Lower leg skin (tissue), 4 donors: ENCODE measurements around the gene MRPL54. TPM values are rescaled to one million over a fixed set of nuclear protein-coding genes. Genes with fewer than 3 reads are reported as not detected.

Experiments used
- DNase-seq, 2 donors: peaks; one replicate each; pipeline ENCODE4 v3.0.0-alpha.2; 2019; ENCODE audit warnings: low spot score in 2 of 2
- H3K4me3 ChIP-seq: fragments of 200-600 bp; sonication (generic); 2 replicates; pipeline ENCODE4 v1.5.1; 2017; ENCODE audit warnings: mild to moderate bottlenecking, low read depth; ENCODE audit not compliant: poor library complexity, severe bottlenecking
- POLR2A ChIP-seq, 2 donors: fragments of 450-650 bp; IDR thresholded peaks; one replicate each; pipeline ENCODE4 v1.6.1; 2016 to 2017; ENCODE audit warnings: antibody characterized with exemption in 2 of 2, mild to moderate bottlenecking in 1 of 2, moderate library complexity in 1 of 2
- WGBS, 2 donors: methylation state at CpG; one replicate each; pipeline ENCODE4 v1.1.5; 2018; 5-methylcytosine and 5-hydroxymethylcytosine counted together
- intact Hi-C: fragments of 100-400 bp; cut with DNase I; formaldehyde crosslinking; loops from one replicate; pipeline ENCODE4 v1.15.0; 2023; ENCODE audit warnings: low total_unique reads
- total RNA-seq, 4 donors: library from RNA; depleted of rRNA; stranded (reverse); fragments of >200 nt; gene quantifications; one replicate each; pipeline ENCODE4 v1.1.0, GENCODE V29; 2016
- TF ChIP-seq, protein P1 (sequence below), 3 donors: fragments of 450-650 bp; IDR thresholded peaks; one replicate each; pipeline ENCODE4 v1.5.1; 2016; ENCODE audit warnings: antibody characterized with exemption in 3 of 3, mild to moderate bottlenecking in 3 of 3, moderate library complexity in 2 of 3

Gene MRPL54
- total RNA-seq, 4 donors from 2014 or later = 45.0 to 72.8 (median 53.9) TPM

DNA sequence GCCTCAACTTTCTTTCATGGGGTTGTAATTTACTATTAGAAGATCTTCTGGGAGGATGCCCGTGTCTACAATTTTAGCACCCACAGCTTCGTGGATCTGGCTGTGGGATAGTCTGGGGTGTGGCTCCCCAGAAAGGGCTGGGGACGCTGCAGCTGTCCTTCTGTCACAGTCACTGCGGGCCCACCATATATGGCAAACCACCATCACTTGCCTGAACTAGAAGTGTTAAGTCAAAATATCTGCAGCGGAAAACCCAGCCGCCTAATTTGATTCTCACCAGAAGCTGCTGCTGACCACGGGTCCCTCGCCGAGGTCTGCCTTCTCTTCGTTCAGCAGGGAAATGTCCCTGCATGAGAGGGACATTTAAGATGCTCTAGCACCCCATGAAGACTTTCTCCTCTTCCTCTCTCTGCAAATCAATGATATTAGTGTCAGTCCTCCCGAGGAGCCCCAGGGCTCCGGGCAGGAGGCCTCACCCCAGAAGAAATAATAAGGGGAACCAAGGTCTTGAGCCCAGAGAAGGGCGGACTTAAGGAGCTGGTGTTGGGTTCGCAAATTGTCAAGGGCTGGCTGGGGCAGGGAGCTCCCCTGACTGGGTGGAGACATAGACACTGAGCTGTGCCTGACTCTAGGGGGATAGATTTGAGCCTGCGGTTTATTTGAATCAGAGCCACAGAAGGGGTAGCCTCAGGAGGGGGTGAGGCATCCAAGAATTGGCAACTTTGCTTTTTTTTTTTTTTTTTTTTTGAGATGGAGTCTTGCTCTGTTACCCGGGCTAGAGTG is 26.7 kb downstream of the MRPL54 start:
- H3K4me3 ChIP-seq = no peak overlapping the region
- 36 to 43% methylated on average over 16 of the region's 16 CpGs for WGBS, 2 donors
- intact Hi-C loops = no loop called here
- no peak for DNase-seq
- TF ChIP-seq, protein P1, sequence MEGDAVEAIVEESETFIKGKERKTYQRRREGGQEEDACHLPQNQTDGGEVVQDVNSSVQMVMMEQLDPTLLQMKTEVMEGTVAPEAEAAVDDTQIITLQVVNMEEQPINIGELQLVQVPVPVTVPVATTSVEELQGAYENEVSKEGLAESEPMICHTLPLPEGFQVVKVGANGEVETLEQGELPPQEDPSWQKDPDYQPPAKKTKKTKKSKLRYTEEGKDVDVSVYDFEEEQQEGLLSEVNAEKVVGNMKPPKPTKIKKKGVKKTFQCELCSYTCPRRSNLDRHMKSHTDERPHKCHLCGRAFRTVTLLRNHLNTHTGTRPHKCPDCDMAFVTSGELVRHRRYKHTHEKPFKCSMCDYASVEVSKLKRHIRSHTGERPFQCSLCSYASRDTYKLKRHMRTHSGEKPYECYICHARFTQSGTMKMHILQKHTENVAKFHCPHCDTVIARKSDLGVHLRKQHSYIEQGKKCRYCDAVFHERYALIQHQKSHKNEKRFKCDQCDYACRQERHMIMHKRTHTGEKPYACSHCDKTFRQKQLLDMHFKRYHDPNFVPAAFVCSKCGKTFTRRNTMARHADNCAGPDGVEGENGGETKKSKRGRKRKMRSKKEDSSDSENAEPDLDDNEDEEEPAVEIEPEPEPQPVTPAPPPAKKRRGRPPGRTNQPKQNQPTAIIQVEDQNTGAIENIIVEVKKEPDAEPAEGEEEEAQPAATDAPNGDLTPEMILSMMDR (IDR thresholded peaks at IDR 0.05) = no peak
- TF ChIP-seq POLR2A (IDR thresholded peaks at IDR 0.05) = no peak

DNA sequence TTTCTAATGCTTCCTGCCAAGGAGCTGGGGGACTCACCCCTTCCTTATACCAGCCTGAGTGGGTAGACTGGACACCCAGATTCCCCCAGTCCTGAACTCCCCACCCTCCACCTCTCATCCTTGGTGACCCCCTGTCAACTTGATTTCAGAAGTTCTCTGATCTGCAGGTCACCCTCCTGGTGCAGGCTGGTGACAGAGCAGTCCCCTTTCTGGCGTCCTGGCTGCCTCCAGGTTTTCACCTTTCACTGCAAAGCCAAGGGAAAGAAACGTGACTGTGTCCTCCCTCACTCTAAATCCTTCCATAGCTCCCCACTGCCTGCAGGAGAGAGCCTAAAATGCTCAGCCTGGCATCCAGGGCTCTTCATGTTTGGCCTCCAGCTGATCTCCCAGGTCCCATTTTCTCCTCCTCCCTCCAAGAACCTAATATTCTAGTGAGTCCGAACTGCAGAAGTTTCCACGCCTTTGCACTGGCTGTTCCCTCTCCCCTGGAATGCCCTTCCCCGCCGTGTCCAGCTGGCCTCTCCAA is 27.8 kb downstream of the MRPL54 start:
- DNase-seq = no peak
- no peak for TF ChIP-seq POLR2A (IDR thresholded peaks at IDR 0.05)
- TF ChIP-seq, protein P1 (IDR thresholded peaks at IDR 0.05) = no peak
- intact Hi-C loops = no loop called here
- WGBS, 2 donors = 75 to 79% methylated on average over 6 of the region's 6 CpGs
- no peak overlapping the region for H3K4me3 ChIP-seq

DNA sequence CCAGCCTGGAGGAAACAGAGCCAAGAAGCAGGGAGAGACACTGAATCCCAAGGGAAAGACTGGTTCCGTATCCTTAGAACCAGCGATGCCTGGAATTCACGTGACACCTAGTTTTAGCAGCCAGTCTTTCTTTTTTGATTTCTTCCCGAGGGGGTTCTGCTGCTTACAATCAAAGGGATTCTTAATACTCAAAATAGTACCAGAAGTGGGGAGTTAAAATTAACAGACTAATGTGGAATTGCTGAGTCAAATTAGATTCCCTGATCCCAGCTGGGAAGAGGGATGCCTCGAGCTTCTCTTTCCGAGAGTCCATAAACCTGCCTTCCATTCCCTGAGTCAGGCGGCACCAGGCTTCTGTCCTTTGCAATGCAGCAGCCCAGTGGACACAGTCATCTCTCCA is 28.5 kb downstream of the MRPL54 start:
- WGBS, 2 donors = 72 to 74% methylated on average over 7 of the region's 7 CpGs
- TF ChIP-seq POLR2A (IDR thresholded peaks at IDR 0.05) = no peak
- TF ChIP-seq, protein P1 (IDR thresholded peaks at IDR 0.05) = no peak
- H3K4me3 ChIP-seq = no peak overlapping the region
- intact Hi-C loops = no loop called here
- no peak for DNase-seq

DNA sequence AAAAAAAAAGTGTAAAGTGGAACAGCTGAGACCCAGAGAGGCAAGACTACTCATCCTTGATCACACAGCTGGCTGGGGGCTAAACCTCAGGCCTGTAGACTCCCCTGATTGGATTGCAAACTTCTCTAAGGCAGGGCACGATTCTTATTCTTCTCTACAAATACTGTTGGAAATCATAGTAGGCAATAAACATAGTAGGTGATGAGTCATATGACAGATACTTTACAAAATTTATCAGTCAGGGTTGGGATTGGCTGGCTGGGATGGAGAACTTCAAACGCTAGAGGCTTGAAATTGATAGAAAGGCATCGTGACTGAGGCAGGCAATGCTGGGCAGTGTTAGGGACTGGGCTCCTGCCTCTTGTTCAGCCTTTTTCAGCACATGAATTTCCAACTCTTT is 29.6 kb downstream of the MRPL54 start:
- TF ChIP-seq POLR2A (IDR thresholded peaks at IDR 0.05) = no peak
- TF ChIP-seq, protein P1 (IDR thresholded peaks at IDR 0.05) = no peak
- intact Hi-C loops = no loop called here
- H3K4me3 ChIP-seq = no peak overlapping the region
- no peak for DNase-seq
- WGBS, 2 donors = 58 to 71% methylated on average over 3 of the region's 3 CpGs

DNA sequence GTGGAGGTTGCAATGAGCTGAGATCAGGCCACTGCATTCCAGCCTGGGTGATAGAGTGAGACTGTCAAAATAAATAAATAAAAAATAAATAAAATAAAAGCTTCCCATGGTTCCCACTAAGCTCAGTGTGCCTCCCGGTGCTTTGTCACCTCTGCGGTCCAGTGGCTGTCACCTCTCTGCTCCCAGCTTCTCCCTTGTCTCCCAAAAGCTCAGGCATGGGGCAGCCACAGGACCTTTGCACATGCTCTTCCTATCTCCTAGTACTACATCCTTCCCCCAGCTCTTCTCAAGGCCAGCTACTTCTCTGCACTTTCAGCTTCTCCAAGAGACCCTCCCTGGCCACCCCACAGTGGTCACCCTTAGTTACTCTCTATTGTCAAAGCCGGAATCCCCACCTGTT is 31.3 kb downstream of the MRPL54 start:
- H3K4me3 ChIP-seq = no peak overlapping the region
- TF ChIP-seq POLR2A (IDR thresholded peaks at IDR 0.05) = no peak
- TF ChIP-seq, protein P1 (IDR thresholded peaks at IDR 0.05) = no peak
- 92 to 98% methylated on average over 3 of the region's 3 CpGs for WGBS, 2 donors
- intact Hi-C loops = no loop called here
- no peak for DNase-seq
